Upper lobe of right lung (tissue), 1 donor: ENCODE results near the gene KCNA10. TPM values are rescaled to one million over a fixed set of nuclear protein-coding genes. Genes with fewer than 3 reads are reported as not detected.

Experiments
- ATAC-seq: fragments of 200-7000 bp; cut with Tn5 transposase; one replicate; pipeline ENCODE4 v1.9.1; 2020; ENCODE audit warnings: mild to moderate bottlenecking, moderate library complexity
- DNase-seq: peaks from one replicate; pipeline ENCODE4 v3.0.0-alpha.2; 2020
- H3K27ac ChIP-seq: fragments of 200-600 bp; one replicate; pipeline ENCODE4 v1.8.0; 2022
- H3K27me3 ChIP-seq: fragments of 200-600 bp; one replicate; pipeline ENCODE4 v1.8.0; 2022; ENCODE audit warnings: mild to moderate bottlenecking
- H3K36me3 ChIP-seq: fragments of 200-600 bp; one replicate; pipeline ENCODE4 v1.8.0; 2022
- H3K4me1 ChIP-seq: fragments of 200-600 bp; one replicate; pipeline ENCODE4 v1.8.0; 2022
- H3K4me3 ChIP-seq: fragments of 200-600 bp; one replicate; pipeline ENCODE4 v1.8.0; 2022; ENCODE audit warnings: mild to moderate bottlenecking
- H3K9me3 ChIP-seq: fragments of 200-600 bp; one replicate; pipeline ENCODE4 v1.8.0; 2022
- intact Hi-C: fragments of 100-400 bp; cut with DNase I; formaldehyde crosslinking; loops from one replicate; pipeline ENCODE4 v1.11.0; 2022
- total RNA-seq: library from RNA; stranded (reverse); fragmentation: NEBNext Ultra II Directional; extraction: Animal tissue kit (Norgen Biotek cat#: 25700); gene quantifications from one replicate; pipeline ENCODE4 v1.2.1, GENCODE V29; 2021
- TF ChIP-seq, protein P1 (sequence below): fragments of 200-600 bp; IDR thresholded peaks from one replicate; pipeline ENCODE4 v1.8.0; 2022; ENCODE audit warnings: antibody characterized with exemption
- donor health status: DM: no; HTN: yes; CAD: no; lungs with severe emphysema.

KCNA10 gene
- total RNA-seq, 1 donor from 2014 or later, result not detected

DNA sequence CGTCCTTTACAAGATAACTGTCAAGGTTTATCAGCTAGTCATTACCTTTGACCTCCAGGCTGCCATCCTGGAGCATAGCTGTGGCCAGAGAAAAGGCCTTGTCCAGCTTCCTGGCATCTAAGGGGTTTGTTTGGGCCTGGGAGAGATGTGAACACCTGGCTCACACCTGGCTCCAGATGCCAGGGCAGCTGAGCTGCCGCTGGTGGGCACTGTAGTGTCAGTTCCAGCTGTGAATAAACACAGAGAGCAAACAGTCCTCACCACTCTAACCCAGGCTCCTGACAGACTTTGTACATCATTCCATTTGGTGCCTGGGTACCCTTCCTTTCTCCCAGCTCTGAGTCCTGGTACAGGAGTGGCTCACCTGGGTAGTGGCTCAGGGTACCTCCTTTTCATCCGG is 14.3 kb upstream of the KCNA10 start:
- H3K36me3 ChIP-seq, result no peaks in the 10 kb centered on the region
- DNase-seq, result no peak
- H3K27ac ChIP-seq, result no peak overlapping the region
- TF ChIP-seq, protein P1, sequence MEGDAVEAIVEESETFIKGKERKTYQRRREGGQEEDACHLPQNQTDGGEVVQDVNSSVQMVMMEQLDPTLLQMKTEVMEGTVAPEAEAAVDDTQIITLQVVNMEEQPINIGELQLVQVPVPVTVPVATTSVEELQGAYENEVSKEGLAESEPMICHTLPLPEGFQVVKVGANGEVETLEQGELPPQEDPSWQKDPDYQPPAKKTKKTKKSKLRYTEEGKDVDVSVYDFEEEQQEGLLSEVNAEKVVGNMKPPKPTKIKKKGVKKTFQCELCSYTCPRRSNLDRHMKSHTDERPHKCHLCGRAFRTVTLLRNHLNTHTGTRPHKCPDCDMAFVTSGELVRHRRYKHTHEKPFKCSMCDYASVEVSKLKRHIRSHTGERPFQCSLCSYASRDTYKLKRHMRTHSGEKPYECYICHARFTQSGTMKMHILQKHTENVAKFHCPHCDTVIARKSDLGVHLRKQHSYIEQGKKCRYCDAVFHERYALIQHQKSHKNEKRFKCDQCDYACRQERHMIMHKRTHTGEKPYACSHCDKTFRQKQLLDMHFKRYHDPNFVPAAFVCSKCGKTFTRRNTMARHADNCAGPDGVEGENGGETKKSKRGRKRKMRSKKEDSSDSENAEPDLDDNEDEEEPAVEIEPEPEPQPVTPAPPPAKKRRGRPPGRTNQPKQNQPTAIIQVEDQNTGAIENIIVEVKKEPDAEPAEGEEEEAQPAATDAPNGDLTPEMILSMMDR, result no peak
- intact Hi-C loops, result no loop called here
- H3K4me3 ChIP-seq, result no peak overlapping the region
- ATAC-seq, result no peak
- no peaks in the 10 kb centered on the region for H3K4me1 ChIP-seq
- H3K27me3 ChIP-seq, result peaks cover 9% of the 10 kb centered on the region
- H3K9me3 ChIP-seq, result no peaks in the 10 kb centered on the region

DNA sequence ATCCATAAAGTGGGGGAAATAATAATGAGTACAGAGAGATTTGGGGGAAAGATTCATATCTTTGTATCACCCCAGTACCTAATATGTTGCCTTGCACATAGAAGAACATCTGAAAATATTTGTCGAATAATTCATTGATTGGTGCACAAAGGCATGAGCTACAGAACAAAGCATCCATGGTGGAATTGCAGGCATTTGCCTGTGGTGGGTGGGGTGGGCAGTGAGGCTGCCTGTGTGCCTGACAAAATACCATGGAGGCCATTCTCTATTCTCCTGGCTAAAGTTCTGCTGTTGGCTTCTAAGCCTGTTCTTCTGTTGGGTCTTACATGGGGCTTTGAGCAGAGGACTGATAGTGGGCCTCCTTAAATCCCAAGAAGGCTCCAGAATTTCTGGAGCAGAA is 10.0 kb upstream of the KCNA10 start:
- peaks cover 18% of the 10 kb centered on the region for H3K27me3 ChIP-seq
- no peak overlapping the region for H3K4me3 ChIP-seq
- ATAC-seq, result no peak
- no peaks in the 10 kb centered on the region for H3K4me1 ChIP-seq
- TF ChIP-seq, protein P1, result no peak
- no peak overlapping the region for H3K27ac ChIP-seq
- no peaks in the 10 kb centered on the region for H3K9me3 ChIP-seq
- intact Hi-C loops, result no loop called here
- H3K36me3 ChIP-seq, result no peaks in the 10 kb centered on the region
- DNase-seq, result no peak

DNA sequence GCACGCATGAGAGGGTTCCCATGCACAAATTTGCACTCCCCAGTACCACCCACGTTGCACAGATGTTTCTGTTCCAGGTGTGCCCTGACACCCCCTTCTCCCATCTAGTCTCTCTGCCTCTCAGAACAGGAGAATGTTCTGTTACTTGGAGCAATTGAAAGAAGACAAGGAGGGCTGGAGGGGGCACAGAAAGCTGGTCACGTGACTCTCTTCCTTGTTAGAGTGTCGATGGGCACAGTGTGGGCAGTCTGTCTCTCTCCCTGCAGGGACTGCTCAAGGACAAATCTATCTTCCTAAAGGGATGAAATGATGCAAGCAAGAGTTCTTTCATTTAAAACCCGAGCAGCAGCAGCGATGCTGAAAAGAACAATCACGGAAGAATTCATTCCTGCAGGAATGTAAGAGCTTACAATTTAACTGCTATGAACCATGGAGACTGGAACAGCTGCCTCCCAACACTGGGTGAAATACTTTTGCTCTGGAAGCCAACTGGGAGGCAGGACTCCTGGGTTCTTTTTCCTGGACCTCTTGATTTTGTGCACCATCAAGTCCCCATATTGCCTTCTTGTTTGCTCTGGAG is 7.3 kb upstream of the KCNA10 start:
- Histone ChIP-seq H3K27ac (no peak overlapping the region), H3K4me3 (no peak overlapping the region), H3K9me3 (no peaks in the 10 kb centered on the region), H3K4me1 (no peaks in the 10 kb centered on the region), H3K27me3 (peaks cover 19% of the 10 kb centered on the region), H3K36me3 (no peaks in the 10 kb centered on the region)
- TF ChIP-seq, protein P1, result no peak
- intact Hi-C loops, result no loop called here
- no peak for DNase-seq
- ATAC-seq, result no peak

DNA sequence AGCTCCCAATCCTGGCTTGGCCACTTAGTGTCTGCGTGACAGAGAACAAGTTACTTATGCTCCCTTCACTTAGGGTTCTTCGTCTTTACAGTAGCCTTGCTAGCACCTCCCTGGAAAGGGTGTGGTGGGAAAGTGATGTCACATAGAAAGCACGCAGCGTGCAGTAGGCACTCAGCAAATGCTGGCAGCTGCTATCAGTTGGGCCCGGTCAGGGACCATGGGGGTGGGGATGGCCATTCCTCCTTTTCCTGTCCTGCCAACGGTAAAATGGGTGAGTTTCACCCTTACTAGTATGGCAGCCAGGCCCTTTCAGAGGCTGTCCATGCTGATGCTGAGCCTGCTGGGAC is 6.2 kb upstream of the KCNA10 start:
- TF ChIP-seq, protein P1, result no peak
- DNase-seq (no peak), ATAC-seq (no peak)
- H3K4me1 ChIP-seq, result no peaks in the 10 kb centered on the region
- H3K36me3 ChIP-seq, result no peaks in the 10 kb centered on the region
- no peak overlapping the region for H3K27ac ChIP-seq
- H3K9me3 ChIP-seq, result no peaks in the 10 kb centered on the region
- no peak overlapping the region for H3K4me3 ChIP-seq
- H3K27me3 ChIP-seq, result peaks cover 19% of the 10 kb centered on the region
- intact Hi-C loops, result no loop called here

DNA sequence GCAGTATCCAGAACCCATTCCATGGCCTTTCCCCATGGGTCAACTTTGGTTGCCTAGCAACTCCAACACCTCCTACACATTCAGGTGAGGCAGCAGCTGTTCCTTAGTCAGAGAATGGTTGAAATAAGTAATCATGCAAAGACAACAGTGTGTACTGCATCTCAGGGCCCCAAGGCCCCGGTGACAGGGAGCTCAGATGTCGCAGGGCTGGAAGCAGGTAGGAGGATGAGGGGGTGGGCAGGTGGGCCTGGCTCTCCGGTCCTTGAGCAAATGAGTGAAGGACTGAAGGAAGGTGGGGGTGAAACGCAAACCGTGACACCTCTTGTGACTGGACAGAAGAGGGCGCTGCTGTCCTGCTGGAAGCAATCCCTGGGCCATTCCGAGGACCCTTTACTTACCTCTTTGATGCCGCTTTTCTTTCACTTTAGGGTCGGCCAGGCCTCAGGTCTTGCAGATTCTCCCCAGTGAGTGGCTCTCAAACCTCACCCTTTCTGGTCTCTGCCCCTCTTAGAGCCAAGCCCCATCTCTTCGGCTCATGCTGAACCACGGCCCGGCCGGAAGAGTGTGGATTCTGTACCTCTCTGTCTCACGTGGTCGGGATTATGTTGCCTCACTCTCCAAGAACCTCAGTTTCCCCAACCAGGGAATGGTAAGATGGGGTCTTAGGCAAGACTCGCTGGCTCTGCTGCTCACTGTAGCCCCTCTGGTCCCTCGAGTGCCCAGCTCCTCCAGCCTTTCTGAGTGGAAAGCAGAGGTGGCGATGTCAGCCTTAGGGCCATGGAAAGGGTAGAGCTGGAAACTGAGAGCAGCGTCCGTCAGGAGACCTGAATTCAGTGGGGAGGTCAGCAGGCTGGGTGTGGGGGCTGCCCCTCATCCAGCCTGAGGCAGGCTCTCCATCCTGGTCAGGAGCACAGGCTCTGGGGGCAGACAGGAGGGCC is 5.6 kb upstream of the KCNA10 start:
- no peaks in the 10 kb centered on the region for H3K4me1 ChIP-seq
- H3K36me3 ChIP-seq, result no peaks in the 10 kb centered on the region
- ATAC-seq, result peak; percentile 50
- H3K9me3 ChIP-seq, result no peaks in the 10 kb centered on the region
- no peak overlapping the region for H3K27ac ChIP-seq
- no peak for DNase-seq
- intact Hi-C loops, result no loop called here
- TF ChIP-seq, protein P1, result peak; percentile 57
- no peak overlapping the region for H3K4me3 ChIP-seq
- peaks cover 19% of the 10 kb centered on the region for H3K27me3 ChIP-seq
